Measurements from ENCODE around the gene ENOX2.
"Not testable (repeated sequence)": the region's sequence is repeated elsewhere in the genome, so short reads cannot be mapped to it uniquely, and the experiment has no call there.

ENOX2 gene

GRCh38 chrX:130819367-130819766 is 83.6 kb downstream of the ENOX2 start:
- not testable (repeated sequence) for DNase-seq

DNA sequence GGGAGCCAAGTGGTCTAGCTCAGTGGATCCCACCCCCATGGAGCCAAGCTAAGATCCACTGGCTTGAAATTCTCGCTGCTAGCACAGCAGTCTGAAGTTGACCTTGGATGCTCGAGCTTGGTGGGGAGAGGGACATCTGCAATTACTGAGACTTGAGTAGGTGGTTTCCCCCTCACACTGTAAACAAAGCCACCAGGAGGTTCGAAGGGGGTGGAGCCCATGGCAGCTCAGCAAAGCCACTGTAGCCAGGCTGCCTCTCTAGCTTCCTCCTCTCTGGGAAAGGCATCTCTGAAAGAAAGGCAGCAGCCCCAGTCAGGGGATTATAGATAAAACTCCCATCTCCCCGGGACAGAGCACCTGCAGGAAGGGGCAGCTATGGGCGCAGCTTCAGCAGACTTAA is 89.1 kb downstream of the ENOX2 start:
- not testable (repeated sequence) for DNase-seq

- DNase-seq: no peak
These were observed 92.4 kb downstream of the ENOX2 start for GRCh38 chrX:130810561-130810960.

DNA sequence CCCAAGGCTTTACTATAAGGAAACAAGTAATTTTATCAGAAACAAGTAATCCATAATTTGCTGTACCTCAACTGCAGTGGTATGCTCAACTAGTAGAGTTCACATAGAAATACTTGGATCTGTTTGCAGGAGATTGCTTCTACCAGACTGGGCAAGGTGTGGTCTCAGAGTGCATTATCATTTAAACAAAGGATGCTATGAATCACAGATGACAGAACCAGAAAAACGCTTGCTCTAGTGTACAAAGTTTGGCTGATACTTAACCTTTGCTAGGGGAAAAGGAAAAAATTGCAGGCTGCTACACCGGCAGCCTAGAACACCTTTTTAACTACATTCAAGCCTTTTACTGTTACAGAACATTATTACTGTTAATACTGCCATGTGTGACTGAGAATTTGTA is 97.1 kb downstream of the ENOX2 start:
- no peak for DNase-seq

DNA sequence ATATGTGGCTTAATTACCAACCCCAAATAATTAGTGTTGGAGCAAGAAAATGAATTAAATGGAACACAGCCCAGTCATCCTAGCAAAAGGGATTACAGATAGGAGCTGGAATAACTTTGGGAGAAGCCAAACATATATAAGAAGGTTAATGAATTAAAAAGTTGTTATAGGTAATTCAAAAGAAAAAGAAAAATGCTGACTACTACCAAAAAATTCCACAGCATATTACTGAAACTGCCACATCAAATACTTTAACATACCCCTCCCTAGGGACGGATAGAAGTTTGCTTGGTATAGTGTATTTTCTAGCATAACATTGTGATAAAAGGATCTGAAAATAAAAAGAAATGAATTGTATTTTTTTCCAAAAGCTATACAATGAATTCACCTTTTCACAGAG is 99.5 kb downstream of the ENOX2 start:
- no peak for DNase-seq

DNA sequence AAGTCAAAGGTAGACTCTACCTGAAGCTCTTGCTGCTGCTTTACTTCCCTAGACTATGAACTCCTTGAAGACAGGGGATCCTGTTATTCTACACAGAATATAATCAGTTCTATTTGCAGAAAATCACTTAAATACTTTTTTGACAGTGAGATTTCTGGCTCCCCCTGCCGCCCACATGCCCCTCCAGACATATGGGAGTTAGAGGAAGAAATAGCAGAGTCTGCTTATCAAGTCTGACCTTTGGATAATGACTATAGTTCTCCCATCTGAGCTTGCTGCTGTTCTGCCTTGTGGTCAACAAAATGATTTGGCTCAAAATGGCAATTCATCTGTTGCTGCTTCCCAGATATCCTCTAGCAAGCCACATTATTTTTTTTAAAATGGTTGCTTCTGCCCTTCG is 101.1 kb downstream of the ENOX2 start:
- no peak for DNase-seq

- DNase-seq: no peak
These were observed 103.6 kb downstream of the ENOX2 start for GRCh38 chrX:130799393-130799792.

- no peak for DNase-seq
These were observed 109.0 kb downstream of the ENOX2 start for GRCh38 chrX:130793975-130794374.

- not testable (repeated sequence) for DNase-seq
These were observed 111.1 kb downstream of the ENOX2 start for GRCh38 chrX:130791870-130792269.

- no peak for DNase-seq
These were observed 113.2 kb downstream of the ENOX2 start for GRCh38 chrX:130789793-130790192.

- DNase-seq: no peak
These were observed 114.0 kb downstream of the ENOX2 start for GRCh38 chrX:130788786-130789581.

DNA sequence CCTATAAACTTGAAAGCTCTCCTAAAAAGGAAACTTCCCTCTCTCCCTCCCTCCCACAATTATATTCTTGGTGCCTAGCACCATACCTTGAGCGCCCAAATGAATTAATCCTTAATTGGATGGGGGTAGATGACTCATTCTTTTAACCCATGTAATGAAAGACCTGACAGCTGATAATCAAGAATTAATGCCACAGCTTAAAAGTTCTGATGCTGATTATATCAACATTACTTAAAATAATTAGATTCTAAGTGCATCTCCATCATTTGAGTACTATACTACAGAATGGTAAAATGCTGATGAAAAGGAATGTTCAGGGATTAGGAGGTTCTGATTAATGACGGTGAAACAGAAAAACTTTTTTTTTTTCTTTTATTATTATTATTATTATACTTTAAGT is 117.0 kb downstream of the ENOX2 start:
- no peak for DNase-seq

- DNase-seq: no peak
These were observed 124.2 kb downstream of the ENOX2 start for GRCh38 chrX:130778773-130779172.

DNA sequence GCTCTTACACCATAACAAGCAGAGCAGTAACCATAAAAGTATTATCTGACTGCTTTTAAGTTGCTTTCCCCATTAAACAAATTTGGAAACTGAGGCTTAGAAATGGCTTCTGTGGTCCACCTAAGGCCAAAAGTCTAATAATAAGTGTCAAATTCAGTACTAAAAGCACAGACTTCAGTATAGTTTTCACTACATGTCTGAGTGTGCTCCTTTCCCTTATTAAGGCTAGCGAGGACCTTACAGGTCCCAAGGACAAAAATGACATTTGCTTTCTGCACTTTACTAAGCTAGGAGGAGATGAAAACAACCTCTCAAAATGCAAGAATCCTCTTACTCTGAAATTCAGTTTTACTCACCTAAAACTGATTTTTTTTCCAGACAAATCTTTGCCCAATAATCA is 127.2 kb downstream of the ENOX2 start:
- no peak for DNase-seq

GRCh38 chrX:130772776-130773143 is 130.2 kb downstream of the ENOX2 start:
- DNase-seq: no peak

GRCh38 chrX:130772105-130772775 is 130.8 kb downstream of the ENOX2 start:
- no peak for DNase-seq

DNA sequence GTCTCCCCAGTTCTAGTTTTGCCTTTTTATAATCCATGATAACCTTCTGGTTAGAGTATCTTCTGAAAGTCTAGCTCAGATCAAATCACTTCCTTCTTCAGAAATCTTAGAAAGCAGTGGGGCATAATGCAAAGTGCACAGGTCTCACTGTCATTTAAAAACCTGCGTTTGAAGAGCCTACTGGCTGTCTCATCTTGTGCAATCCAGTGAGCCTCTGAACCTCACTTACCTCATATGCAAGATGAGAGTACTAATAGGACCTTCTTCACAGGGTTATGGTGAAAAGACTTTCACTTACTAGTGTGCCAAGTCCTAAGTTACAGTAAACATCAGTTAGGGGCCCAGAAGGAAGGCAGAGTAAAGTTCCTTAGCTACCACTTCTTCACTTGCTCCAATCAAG is 131.4 kb downstream of the ENOX2 start:
- no peak for DNase-seq

GRCh38 chrX:130771230-130771629 is 131.8 kb downstream of the ENOX2 start:
- no peak for DNase-seq

GRCh38 chrX:130770615-130771014 is 132.4 kb downstream of the ENOX2 start:
- no peak for DNase-seq

DNA sequence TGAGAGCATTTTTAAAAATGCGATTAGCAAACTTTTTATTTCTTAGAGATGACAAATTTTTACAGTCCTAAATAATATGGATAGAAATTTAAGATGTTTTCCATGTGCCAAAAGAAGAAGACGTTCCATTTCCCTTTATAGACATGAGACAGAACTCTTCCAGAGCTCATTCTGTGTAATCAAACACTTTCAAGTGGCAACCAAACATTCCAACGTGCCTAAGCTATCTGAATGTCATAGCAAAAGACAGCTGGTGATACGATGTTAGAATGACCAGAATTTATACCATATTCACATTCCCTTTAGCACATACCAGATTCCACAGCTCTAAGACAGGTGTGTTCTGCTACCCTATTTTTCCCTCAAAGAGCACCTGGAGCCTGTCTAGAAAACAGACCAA is 133.2 kb downstream of the ENOX2 start:
- no peak for DNase-seq

DNA sequence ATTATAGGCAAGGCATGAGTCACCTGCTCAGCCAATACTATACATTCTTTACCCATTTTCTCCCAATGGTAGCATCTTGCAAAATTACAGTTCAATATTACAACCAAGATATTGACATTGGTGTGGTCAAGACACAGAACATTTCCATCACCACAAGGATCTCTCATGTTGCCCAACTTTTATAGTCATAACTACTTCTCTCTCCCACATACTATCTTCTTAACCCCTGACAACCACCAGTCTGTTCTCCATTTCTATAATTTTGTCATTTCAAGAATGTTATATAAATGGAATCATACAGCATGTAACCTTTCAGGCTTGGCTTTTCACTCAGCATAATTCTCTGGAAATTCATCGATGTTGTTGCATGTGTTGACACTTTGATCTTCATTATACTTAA is 144.9 kb downstream of the ENOX2 start:
- DNase-seq: no peak

GRCh38 chrX:130756233-130756632 is 146.8 kb downstream of the ENOX2 start:
- DNase-seq: no peak

- no peak for DNase-seq
These were observed 148.7 kb downstream of the ENOX2 start for GRCh38 chrX:130754353-130754752.

DNA sequence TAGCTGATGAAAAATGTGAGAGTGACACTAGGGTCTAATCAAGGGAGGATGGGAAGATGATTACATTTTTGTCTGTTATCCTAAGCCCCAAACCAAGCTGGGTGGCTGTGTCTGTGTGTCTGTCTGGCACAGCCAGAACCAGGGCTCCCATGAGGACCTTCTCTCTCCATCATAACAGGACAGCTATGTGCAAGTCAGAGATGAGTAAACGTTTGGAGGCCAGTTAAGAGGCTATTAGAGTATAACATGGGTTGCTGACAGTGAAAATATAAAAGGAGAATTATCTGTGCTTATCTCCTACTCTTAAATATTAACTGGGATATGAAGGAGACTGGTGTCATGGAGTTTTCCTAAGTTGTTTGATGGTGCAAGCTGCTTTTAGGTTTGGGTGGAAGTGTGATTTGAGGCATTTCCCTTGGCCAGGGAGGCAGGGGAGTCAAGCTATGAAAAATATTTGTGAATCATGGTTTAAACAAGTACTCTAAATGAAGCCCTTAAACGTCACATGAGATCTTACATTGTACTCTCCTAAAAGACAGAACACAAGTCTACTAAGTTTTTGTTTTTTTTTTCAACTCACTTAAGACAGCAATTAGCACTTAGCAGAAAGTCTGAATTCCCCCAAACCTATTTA is 156.2 kb downstream of the ENOX2 start:
- no peak for DNase-seq
